Muscle layer of colon (tissue), 2 donors: ENCODE data around the gene HMGCLL1.

ENCODE experiments used
- H3K27ac ChIP-seq: one replicate; pipeline ENCODE4 v1.7.0; 2013; ENCODE audit warnings: low read depth, mild to moderate bottlenecking, low read length, moderate library complexity
- H3K27me3 ChIP-seq, 2 donors: one replicate each; pipeline ENCODE4 v1.7.0; 2013; ENCODE audit warnings: low read length in 2 of 2, mild to moderate bottlenecking in 2 of 2; ENCODE audit not compliant: insufficient read depth in 2 of 2, control insufficient read depth in 1 of 2
- H3K36me3 ChIP-seq: one replicate; pipeline ENCODE4 v1.7.0; 2013; ENCODE audit warnings: mild to moderate bottlenecking, low read length; ENCODE audit not compliant: insufficient read depth
- H3K4me1 ChIP-seq: one replicate; pipeline ENCODE4 v1.7.0; 2013; ENCODE audit warnings: mild to moderate bottlenecking, low read length; ENCODE audit not compliant: insufficient read depth
- H3K4me3 ChIP-seq, 2 donors: one replicate each; pipeline ENCODE4 v1.7.0; 2013; ENCODE audit warnings: low read length in 2 of 2, low read depth in 1 of 2, mild to moderate bottlenecking in 1 of 2, moderate library complexity in 1 of 2
- H3K9ac ChIP-seq: one replicate; pipeline ENCODE4 v1.7.0; 2013; ENCODE audit warnings: low read length
- H3K9me3 ChIP-seq: one replicate; pipeline ENCODE4 v1.7.0; 2013; ENCODE audit warnings: mild to moderate bottlenecking, low read length
- donor health status: abdominal sarcoma.
- donor health status: Adenocarcinoma of cecum.

Gene HMGCLL1

GRCh38 chr6:55492259-55492658 is 86.7 kb downstream of the HMGCLL1 start:
- no peaks in the 10 kb centered on the region for H3K27me3 ChIP-seq
- H3K36me3 ChIP-seq = no peaks in the 10 kb centered on the region
- no peak overlapping the region for H3K4me3 ChIP-seq
- no peak overlapping the region for H3K27ac ChIP-seq
- H3K4me1 ChIP-seq = no peaks in the 10 kb centered on the region
- H3K9me3 ChIP-seq = no peaks in the 10 kb centered on the region
- no peak overlapping the region for H3K9ac ChIP-seq

- no peak overlapping the region for H3K4me3 ChIP-seq
- H3K4me1 ChIP-seq = no peaks in the 10 kb centered on the region
- H3K27me3 ChIP-seq = no peaks in the 10 kb centered on the region
- H3K9ac ChIP-seq = no peak overlapping the region
- no peaks in the 10 kb centered on the region for H3K36me3 ChIP-seq
- no peak overlapping the region for H3K27ac ChIP-seq
- H3K9me3 ChIP-seq = no peaks in the 10 kb centered on the region
These were observed 88.1 kb downstream of the HMGCLL1 start for GRCh38 chr6:55490871-55491270.

GRCh38 chr6:55474382-55474781 is 104.6 kb downstream of the HMGCLL1 start:
- Histone ChIP-seq H3K36me3 (no peaks in the 10 kb centered on the region), H3K9me3 (no peaks in the 10 kb centered on the region), H3K9ac (no peak overlapping the region), H3K4me1 (no peaks in the 10 kb centered on the region), H3K4me3 (no peak overlapping the region), H3K27me3 (no peaks in the 10 kb centered on the region), H3K27ac (no peak overlapping the region)

- no peak overlapping the region for H3K27ac ChIP-seq
- H3K9ac ChIP-seq = no peak overlapping the region
- H3K4me3 ChIP-seq = no peak overlapping the region
- no peaks in the 10 kb centered on the region for H3K27me3 ChIP-seq
- H3K36me3 ChIP-seq = no peaks in the 10 kb centered on the region
- H3K4me1 ChIP-seq = no peaks in the 10 kb centered on the region
- no peaks in the 10 kb centered on the region for H3K9me3 ChIP-seq
These were observed 105.3 kb downstream of the HMGCLL1 start for GRCh38 chr6:55473722-55474121.

GRCh38 chr6:55469951-55470366 is 109.0 kb downstream of the HMGCLL1 start:
- H3K27ac ChIP-seq = no peak overlapping the region
- no peaks in the 10 kb centered on the region for H3K4me1 ChIP-seq
- no peak overlapping the region for H3K9ac ChIP-seq
- H3K4me3 ChIP-seq = no peak overlapping the region
- H3K36me3 ChIP-seq = no peaks in the 10 kb centered on the region
- H3K9me3 ChIP-seq = no peaks in the 10 kb centered on the region
- no peaks in the 10 kb centered on the region for H3K27me3 ChIP-seq

GRCh38 chr6:55456016-55456415 is 123.0 kb downstream of the HMGCLL1 start:
- Histone ChIP-seq H3K4me3 (no peak overlapping the region), H3K9me3 (no peaks in the 10 kb centered on the region), H3K9ac (no peak overlapping the region), H3K36me3 (no peaks in the 10 kb centered on the region), H3K27me3 (no peaks in the 10 kb centered on the region), H3K27ac (no peak overlapping the region), H3K4me1 (no peaks in the 10 kb centered on the region)

GRCh38 chr6:55450005-55450404 is 129.0 kb downstream of the HMGCLL1 start:
- Histone ChIP-seq H3K9ac (no peak overlapping the region), H3K27ac (no peak overlapping the region), H3K4me3 (no peak overlapping the region), H3K27me3 (no peaks in the 10 kb centered on the region), H3K4me1 (no peaks in the 10 kb centered on the region), H3K9me3 (no peaks in the 10 kb centered on the region), H3K36me3 (no peaks in the 10 kb centered on the region)

- Histone ChIP-seq H3K27ac (no peak overlapping the region), H3K9ac (no peak overlapping the region)
These were observed 129.8 kb downstream of the HMGCLL1 start for GRCh38 chr6:55449225-55449624.

GRCh38 chr6:55448451-55448850 is 130.5 kb downstream of the HMGCLL1 start:
- no peaks in the 10 kb centered on the region for H3K4me1 ChIP-seq
- no peaks in the 10 kb centered on the region for H3K9me3 ChIP-seq
- no peaks in the 10 kb centered on the region for H3K36me3 ChIP-seq
- H3K27me3 ChIP-seq = no peaks in the 10 kb centered on the region
- no peak overlapping the region for H3K9ac ChIP-seq
- no peak overlapping the region for H3K4me3 ChIP-seq
- H3K27ac ChIP-seq = no peak overlapping the region

More at GRCh38 chr6:55449225-55449624, 129.8 kb downstream of the HMGCLL1 start:
- no peaks in the 10 kb centered on the region for H3K36me3 ChIP-seq
- H3K4me3 ChIP-seq = no peak overlapping the region
- no peaks in the 10 kb centered on the region for H3K4me1 ChIP-seq
- no peaks in the 10 kb centered on the region for H3K9me3 ChIP-seq
- no peaks in the 10 kb centered on the region for H3K27me3 ChIP-seq

- H3K4me3 ChIP-seq = no peak overlapping the region
- no peak overlapping the region for H3K9ac ChIP-seq
- no peaks in the 10 kb centered on the region for H3K4me1 ChIP-seq
- no peaks in the 10 kb centered on the region for H3K27me3 ChIP-seq
- no peaks in the 10 kb centered on the region for H3K36me3 ChIP-seq
- no peaks in the 10 kb centered on the region for H3K9me3 ChIP-seq
- H3K27ac ChIP-seq = no peak overlapping the region
These were observed 131.1 kb downstream of the HMGCLL1 start for GRCh38 chr6:55447891-55448290.

- no peaks in the 10 kb centered on the region for H3K4me1 ChIP-seq
- no peak overlapping the region for H3K4me3 ChIP-seq
- no peaks in the 10 kb centered on the region for H3K27me3 ChIP-seq
- no peaks in the 10 kb centered on the region for H3K9me3 ChIP-seq
- no peak overlapping the region for H3K27ac ChIP-seq
- no peaks in the 10 kb centered on the region for H3K36me3 ChIP-seq
- H3K9ac ChIP-seq = no peak overlapping the region
These were observed 133.3 kb downstream of the HMGCLL1 start for GRCh38 chr6:55445648-55446204.
